ENCODE data around the gene UBE2QL1. TPM values are rescaled to one million over a fixed set of nuclear protein-coding genes. Genes with fewer than 3 reads are reported as not detected.
A peak's percentile ranks its signal among the peaks of the same experiment; 100 is the strongest.

Gene UBE2QL1
- total RNA-seq, 1 donor from 2014 or later: not detected

- H3K36me3 Mint-ChIP-seq (ENCODE audit: unreplicated experiment): no peaks in the 10 kb centered on the region
- H3K4me3 Mint-ChIP-seq (ENCODE audit: unreplicated experiment): no peak overlapping the region
- peaks cover 11% of the 10 kb centered on the region for H3K27me3 Mint-ChIP-seq (ENCODE audit: unreplicated experiment)
- no peaks in the 10 kb centered on the region for H3K4me1 Mint-ChIP-seq (ENCODE audit: unreplicated experiment)
- no peak for DNase-seq (ENCODE audit: extremely low spot score, unreplicated experiment)
- H3K27ac Mint-ChIP-seq (ENCODE audit: unreplicated experiment): no peak overlapping the region
- no peaks in the 10 kb centered on the region for H3K9me3 Mint-ChIP-seq (ENCODE audit: unreplicated experiment)
- TF ChIP-seq CTCF (IDR thresholded peaks at IDR 0.05): no peak
Measured at GRCh38 chr5:6436715-6437331, 11.8 kb upstream of the UBE2QL1 start.

- TF ChIP-seq CTCF (IDR thresholded peaks at IDR 0.05): no peak
- Mint-ChIP-seq H3K27ac (ENCODE audit: unreplicated experiment) (no peak overlapping the region), H3K4me1 (ENCODE audit: unreplicated experiment) (no peaks in the 10 kb centered on the region), H3K9me3 (ENCODE audit: unreplicated experiment) (peaks cover 6% of the 10 kb centered on the region), H3K36me3 (ENCODE audit: unreplicated experiment) (no peaks in the 10 kb centered on the region), H3K27me3 (ENCODE audit: unreplicated experiment) (peaks cover 16% of the 10 kb centered on the region), H3K4me3 (ENCODE audit: unreplicated experiment) (no peak overlapping the region)
- no peak for DNase-seq (ENCODE audit: extremely low spot score, unreplicated experiment)
Measured at GRCh38 chr5:6439588-6440550, 8.8 kb upstream of the UBE2QL1 start.

GRCh38 chr5:6442333-6442732, 6.3 kb upstream of the UBE2QL1 start:
- Mint-ChIP-seq H3K27ac (ENCODE audit: unreplicated experiment) (no peak overlapping the region), H3K9me3 (ENCODE audit: unreplicated experiment) (peaks cover 6% of the 10 kb centered on the region), H3K27me3 (ENCODE audit: unreplicated experiment) (peaks cover 11% of the 10 kb centered on the region), H3K36me3 (ENCODE audit: unreplicated experiment) (no peaks in the 10 kb centered on the region), H3K4me1 (ENCODE audit: unreplicated experiment) (no peaks in the 10 kb centered on the region), H3K4me3 (ENCODE audit: unreplicated experiment) (no peak overlapping the region)
- no peak for DNase-seq (ENCODE audit: extremely low spot score, unreplicated experiment)
- no peak for TF ChIP-seq CTCF (IDR thresholded peaks at IDR 0.05)

- Mint-ChIP-seq H3K4me3 (ENCODE audit: unreplicated experiment) (no peak overlapping the region), H3K4me1 (ENCODE audit: unreplicated experiment) (no peaks in the 10 kb centered on the region), H3K36me3 (ENCODE audit: unreplicated experiment) (no peaks in the 10 kb centered on the region), H3K27me3 (ENCODE audit: unreplicated experiment) (peaks cover 11% of the 10 kb centered on the region), H3K27ac (ENCODE audit: unreplicated experiment) (no peak overlapping the region), H3K9me3 (ENCODE audit: unreplicated experiment) (peaks cover 6% of the 10 kb centered on the region)
- no peak for TF ChIP-seq CTCF (IDR thresholded peaks at IDR 0.05)
- DNase-seq (ENCODE audit: extremely low spot score, unreplicated experiment): no peak
Measured at GRCh38 chr5:6443326-6443725, 5.3 kb upstream of the UBE2QL1 start.

GRCh38 chr5:6446042-6446441, 2.6 kb upstream of the UBE2QL1 start:
- no peak overlapping the region for H3K27ac Mint-ChIP-seq (ENCODE audit: unreplicated experiment)
- H3K27me3 Mint-ChIP-seq (ENCODE audit: unreplicated experiment): peaks cover 30% of the 10 kb centered on the region
- H3K9me3 Mint-ChIP-seq (ENCODE audit: unreplicated experiment): peaks cover 6% of the 10 kb centered on the region
- no peak overlapping the region for H3K4me3 Mint-ChIP-seq (ENCODE audit: unreplicated experiment)
- H3K4me1 Mint-ChIP-seq (ENCODE audit: unreplicated experiment): peaks cover 3% of the 10 kb centered on the region
- H3K36me3 Mint-ChIP-seq (ENCODE audit: unreplicated experiment): peaks cover 2% of the 10 kb centered on the region
- no peak for TF ChIP-seq CTCF (IDR thresholded peaks at IDR 0.05)
- DNase-seq (ENCODE audit: extremely low spot score, unreplicated experiment): peak; percentile 82
